ENCODE data around the gene GPR84. TPM values are rescaled to one million over a fixed set of nuclear protein-coding genes. Genes with fewer than 3 reads are reported as not detected.

Gene GPR84
- total and polyA plus RNA-seq, 12 donors = 0.15 to 2.9 (median 0.32) TPM; not detected in 7

GRCh38 chr12:54372113-54372806 is 8.0 kb upstream of the GPR84 start:
- ATAC-seq = no peak
- no peaks in the 10 kb centered on the region for H3K9me3 ChIP-seq
- TF ChIP-seq CTCF (IDR thresholded peaks at IDR 0.05) = no peak
- H3K27ac ChIP-seq = peak overlapping the region in 8 of 10 donors; percentile 62 to 86 (median 76)
- H3K4me1 ChIP-seq = peaks cover 21 to 93% (median 78%) of the 10 kb centered on the region in 9 donors
- 57 to 61% methylated on average over 8 of the region's 8 CpGs for WGBS, 2 donors
- peaks cover 0 to 28% (median 0%) of the 10 kb centered on the region in 9 donors for H3K36me3 ChIP-seq
- DNase-seq = no peak
- no peak overlapping the region for H3K4me3 ChIP-seq
- intact Hi-C loops (cut with DNase I) = loop anchor here in 1 of 10 donors (10.0 kb wide), 1 partner anchor 367 kb away; the partner anchor contains the start of genes HOXC8 and HOXC9
- H3K27me3 ChIP-seq = no peaks in the 10 kb centered on the region

GRCh38 chr12:54371328-54372112 is 7.2 kb upstream of the GPR84 start:
- Histone ChIP-seq H3K9me3 (no peaks in the 10 kb centered on the region), H3K27me3 (no peaks in the 10 kb centered on the region), H3K4me1 (peaks cover 21 to 88% (median 72%) of the 10 kb centered on the region in 9 donors), H3K27ac (peak overlapping the region in 9 of 10 donors; percentile 27 to 86 (median 75)), H3K36me3 (peaks cover 0 to 28% (median 0%) of the 10 kb centered on the region in 9 donors), H3K4me3 (no peak overlapping the region)
- ATAC-seq (peak in 6 of 8 donors; percentile 2 to 30 (median 24)), DNase-seq (peak; percentile 68 to 70)
- no peak for TF ChIP-seq CTCF (IDR thresholded peaks at IDR 0.05)
- 38 to 40% methylated on average over 5 of the region's 5 CpGs for WGBS, 2 donors
- intact Hi-C loops (cut with DNase I) = loop anchor here in 1 of 10 donors (10.0 kb wide), 1 partner anchor 367 kb away; the partner anchor contains the start of genes HOXC8 and HOXC9

GRCh38 chr12:54370171-54370730 is 6.0 kb upstream of the GPR84 start:
- WGBS, 2 donors = 4 to 7% methylated on average over 33 to 44 of the region's 44 CpGs
- peak overlapping the region in 9 of 10 donors; percentile 18 to 86 (median 75) for H3K27ac ChIP-seq
- H3K36me3 ChIP-seq = peaks cover 0 to 28% (median 0%) of the 10 kb centered on the region in 9 donors
- DNase-seq (peak; percentile 70 to 85), ATAC-seq (peak; percentile 59 to 75 (median 70))
- H3K27me3 ChIP-seq = no peaks in the 10 kb centered on the region
- H3K9me3 ChIP-seq = no peaks in the 10 kb centered on the region
- intact Hi-C loops (cut with DNase I) = loop anchor here in 1 of 10 donors (10.0 kb wide), 1 partner anchor 365 kb away; the partner anchor contains the start of genes HOXC8 and HOXC9
- H3K4me3 ChIP-seq = peak overlapping the region; percentile 18 to 60 (median 48)
- H3K4me1 ChIP-seq = peaks cover 19 to 75% (median 59%) of the 10 kb centered on the region in 9 donors
- peak; percentile 82 to 96 (median 93) for TF ChIP-seq CTCF (IDR thresholded peaks at IDR 0.05)
